SK-N-SH (cell line): Measurements from ENCODE around the gene AP3B2. TPM values are rescaled to one million over a fixed set of nuclear protein-coding genes. Genes with fewer than 3 reads are reported as not detected.

Experiments used
- CTCF ChIA-PET: fragments of 300-600, 350-600 bp; formaldehyde crosslinking; extraction: SDS; loops from one replicate; lab custom pipeline; 2021; lab: Yijun Ruan, JAX
- POLR2A ChIA-PET: fragments of 350-600 bp; sonication (Branson Sonifier 250); formaldehyde crosslinking; extraction: SDS; loops from one replicate; lab custom pipeline; 2020; ENCODE audit warnings: antibody characterized with exemption, inconsistent platforms; lab: Yijun Ruan, JAX
- DNase-seq: peaks from one replicate; pipeline ENCODE4 v3.0.0; 2012
- H2AFZ ChIP-seq: fragments of 200-600 bp; sonication (generic); 2 replicates; pipeline ENCODE4 v1.8.1; 2016; ENCODE audit warnings: antibody characterized with exemption, mild to moderate bottlenecking, low read depth
- H3F3A ChIP-seq: fragments of 200-600 bp; sonication (generic); replicated peaks from 2 replicates; pipeline ENCODE3; 2016; ENCODE audit warnings: antibody characterized with exemption, mild to moderate bottlenecking; ENCODE audit not compliant: insufficient read depth
- H3K27ac ChIP-seq, 2 experiments: fragments of 200-500 bp in 1 of 2; fragments of 200-600 bp in 1 of 2; sonication (Bioruptor generic) in 1 of 2; sonication (generic), shearing (Covaris generic) in 1 of 2; 2 replicates each; pipeline versions ENCODE4 v1.5.1 to v1.6.1; 2014 to 2016; ENCODE audit warnings: low read depth in 2 of 2, inconsistent platforms in 1 of 2, low read length in 1 of 2, mild to moderate bottlenecking in 1 of 2, mixed read lengths in 1 of 2
- H3K27me3 ChIP-seq: fragments of 200-600 bp; sonication (generic), shearing (Covaris generic); 2 replicates; pipeline ENCODE4 v1.6.1; 2016; ENCODE audit warnings: mixed run types; ENCODE audit not compliant: insufficient read depth
- H3K36me3 ChIP-seq, 2 experiments: fragments of 200-500 bp in 1 of 2; fragments of 200-600 bp in 1 of 2; sonication (Bioruptor generic) in 1 of 2; sonication (generic) in 1 of 2; replicated peaks in 1 of 2; 2 replicates each; pipeline versions ENCODE3 to v1.5.1; 2014 to 2016; ENCODE audit warnings: low read length in 1 of 2, mild to moderate bottlenecking in 1 of 2; ENCODE audit not compliant: insufficient read depth in 2 of 2, control insufficient read depth in 1 of 2
- H3K4me1 ChIP-seq, 2 experiments: fragments of 200-500 bp in 1 of 2; fragments of 200-600 bp in 1 of 2; sonication (Bioruptor generic) in 1 of 2; sonication (generic), shearing (Covaris generic) in 1 of 2; 2 replicates each; pipeline versions ENCODE4 v1.5.1 to v1.6.1; 2014 to 2016; ENCODE audit warnings: low read depth in 1 of 2, low read length in 1 of 2, mixed run types in 1 of 2; ENCODE audit not compliant: insufficient read depth in 2 of 2, control insufficient read depth in 1 of 2
- H3K4me2 ChIP-seq: fragments of 200-600 bp; sonication (generic), shearing (Covaris generic); 2 replicates; pipeline ENCODE4 v1.6.1; 2017; ENCODE audit warnings: mixed run types
- H3K4me3 ChIP-seq, 2 experiments: fragments of 200-500 bp in 1 of 2; fragments of 200-600 bp in 1 of 2; sonication (Bioruptor generic) in 1 of 2; sonication (generic), shearing (Covaris generic) in 1 of 2; 2 replicates each; pipeline versions ENCODE4 v1.5.1 to v1.8.1; 2014 to 2016; ENCODE audit warnings: low read depth in 2 of 2, inconsistent platforms in 1 of 2, low read length in 1 of 2, mild to moderate bottlenecking in 1 of 2, mixed read lengths in 1 of 2, moderate library complexity in 1 of 2
- H3K79me2 ChIP-seq: fragments of 200-600 bp; sonication (generic); 2 replicates; pipeline ENCODE4 v1.8.1; 2017; ENCODE audit warnings: mild to moderate bottlenecking; ENCODE audit not compliant: insufficient read depth
- H3K9ac ChIP-seq: fragments of 200-600 bp; sonication (generic); 2 replicates; pipeline ENCODE4 v1.6.1; 2017; ENCODE audit warnings: mixed run types
- H3K9me2 ChIP-seq: fragments of 200-600 bp; sonication (generic); 2 replicates; pipeline ENCODE4 v1.6.1; 2017; ENCODE audit warnings: mixed run types
- H3K9me3 ChIP-seq: fragments of 200-600 bp; sonication (generic); 2 replicates; pipeline ENCODE4 v1.6.1; 2017; ENCODE audit warnings: mixed run types, mild to moderate bottlenecking, moderate library complexity
- H4K20me1 ChIP-seq: fragments of 200-600 bp; sonication (generic); 2 replicates; pipeline ENCODE4 v1.6.1; 2017; ENCODE audit warnings: mild to moderate bottlenecking, mixed run types; ENCODE audit not compliant: insufficient read depth
- FOXM1 ChIP-seq: IDR thresholded peaks from 2 replicates; pipeline ENCODE4 v1.4.0; 2012; ENCODE audit warnings: low read depth, mild to moderate bottlenecking
- GABPA ChIP-seq: IDR thresholded peaks from 2 replicates; pipeline ENCODE4 v1.4.0; 2012; ENCODE audit warnings: low read depth, mild to moderate bottlenecking
- MEF2A ChIP-seq: IDR thresholded peaks from 2 replicates; pipeline ENCODE4 v1.4.0; 2012; ENCODE audit warnings: low read depth, borderline replicate concordance
- PBX3 ChIP-seq: IDR thresholded peaks from 2 replicates; pipeline ENCODE4; 2012
- REST ChIP-seq: IDR thresholded peaks from 2 replicates; pipeline ENCODE4 v1.6.1; 2012; ENCODE audit warnings: mild to moderate bottlenecking, low read depth, low read length, moderate library complexity
- SIN3A ChIP-seq: IDR thresholded peaks from 2 replicates; pipeline ENCODE4 v1.6.1; 2012; ENCODE audit warnings: low read depth, mild to moderate bottlenecking, low read length, moderate library complexity, borderline replicate concordance
- TAF1 ChIP-seq: IDR thresholded peaks from 2 replicates; pipeline ENCODE4 v1.6.1; 2012; ENCODE audit warnings: low read depth, mild to moderate bottlenecking, low read length, moderate library complexity, borderline replicate concordance
- WGBS: methylation state at CpG from one replicate; pipeline ENCODE4 v1.1.6; 2017; ENCODE audit warnings: low lambda C conversion rate; 5-methylcytosine and 5-hydroxymethylcytosine counted together
- polyA plus RNA-seq, 3 experiments: library from polyadenylated mRNA; depleted of rRNA; stranded (reverse); fragments of >200 nt; gene quantifications; 2 replicates each; pipeline ENCODE4 v1.2.3, GENCODE V29; 2012
- TF ChIP-seq, protein P1 (sequence below): fragments of 200-600 bp; sonication (generic); IDR thresholded peaks from 2 replicates; pipeline ENCODE4 v1.6.1; 2017; ENCODE audit warnings: antibody characterized with exemption, mild to moderate bottlenecking, moderate library complexity

The AP3B2 gene
- polyA plus RNA-seq, 1 of the 3 experiments (the other 2 are of a cell fraction), result 0.77 TPM

DNA sequence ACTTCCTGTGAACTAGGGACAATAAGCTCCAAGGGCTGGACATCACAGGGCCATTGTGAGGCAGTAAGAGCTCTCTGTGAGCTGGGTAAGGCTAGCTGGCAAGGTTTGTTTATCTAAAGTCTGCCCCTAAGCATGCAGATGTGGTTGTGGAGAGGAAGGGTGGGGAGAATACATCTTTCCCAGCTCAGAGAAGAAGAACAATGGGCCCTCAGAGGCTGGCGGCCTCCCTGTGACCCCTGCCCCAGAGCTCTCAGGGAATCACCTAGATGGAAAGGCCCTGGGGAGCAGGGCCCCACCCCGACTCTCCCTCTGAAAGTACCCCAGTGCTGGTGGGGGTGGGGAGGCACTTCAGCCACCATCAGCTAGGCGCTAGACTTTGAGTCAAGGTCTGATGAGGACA is 4.3 kb upstream of the AP3B2 start (continued):
- TF ChIP-seq MEF2A, result no peak
- TF ChIP-seq TAF1, result no peak
- TF ChIP-seq REST, result no peak
- TF ChIP-seq, protein P1, sequence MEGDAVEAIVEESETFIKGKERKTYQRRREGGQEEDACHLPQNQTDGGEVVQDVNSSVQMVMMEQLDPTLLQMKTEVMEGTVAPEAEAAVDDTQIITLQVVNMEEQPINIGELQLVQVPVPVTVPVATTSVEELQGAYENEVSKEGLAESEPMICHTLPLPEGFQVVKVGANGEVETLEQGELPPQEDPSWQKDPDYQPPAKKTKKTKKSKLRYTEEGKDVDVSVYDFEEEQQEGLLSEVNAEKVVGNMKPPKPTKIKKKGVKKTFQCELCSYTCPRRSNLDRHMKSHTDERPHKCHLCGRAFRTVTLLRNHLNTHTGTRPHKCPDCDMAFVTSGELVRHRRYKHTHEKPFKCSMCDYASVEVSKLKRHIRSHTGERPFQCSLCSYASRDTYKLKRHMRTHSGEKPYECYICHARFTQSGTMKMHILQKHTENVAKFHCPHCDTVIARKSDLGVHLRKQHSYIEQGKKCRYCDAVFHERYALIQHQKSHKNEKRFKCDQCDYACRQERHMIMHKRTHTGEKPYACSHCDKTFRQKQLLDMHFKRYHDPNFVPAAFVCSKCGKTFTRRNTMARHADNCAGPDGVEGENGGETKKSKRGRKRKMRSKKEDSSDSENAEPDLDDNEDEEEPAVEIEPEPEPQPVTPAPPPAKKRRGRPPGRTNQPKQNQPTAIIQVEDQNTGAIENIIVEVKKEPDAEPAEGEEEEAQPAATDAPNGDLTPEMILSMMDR, result no peak
- TF ChIP-seq, all 33 proteins: peak for 0

DNA sequence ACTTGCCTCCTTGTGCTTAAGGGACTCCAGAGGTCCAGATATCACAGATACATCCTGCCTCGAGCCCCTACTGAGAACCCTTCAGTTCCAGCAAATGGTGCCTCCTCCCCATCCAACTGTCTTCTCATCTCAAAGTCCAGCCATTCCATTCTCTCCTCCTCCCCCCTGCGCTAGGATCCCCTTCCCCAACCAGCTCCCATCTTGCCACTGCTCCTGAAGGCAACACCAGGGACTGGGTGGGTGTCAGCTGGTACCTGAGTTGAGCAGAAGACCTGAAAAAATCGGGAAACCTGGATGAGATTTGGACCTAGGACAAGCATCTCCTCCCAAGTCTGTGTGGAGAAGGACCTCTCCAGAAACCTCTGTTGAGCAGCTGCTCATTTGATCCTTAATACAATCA is 2.4 kb upstream of the AP3B2 start:
- no peak for TF ChIP-seq GABPA
- TF ChIP-seq PBX3, result no peak
- TF ChIP-seq SIN3A, result no peak
- no peak for TF ChIP-seq FOXM1
- TF ChIP-seq, all 33 proteins: peak for 0
- POLR2A ChIA-PET, result interaction anchor here (1.3 kb wide), 1 partner anchor 39 kb away, joined by 3 read pairs; no protein-coding TSS in a partner anchor
- WGBS, result 14% methylated on average over 2 of the region's 3 CpGs

More for the DNA sequence above, 2.4 kb upstream of the AP3B2 start:
- H3K9me3 ChIP-seq, result no peaks in the 10 kb centered on the region
- H3K4me3 ChIP-seq, result no peak overlapping the region
- H2AFZ ChIP-seq, result no peak overlapping the region
- H3K4me1 ChIP-seq, result peaks cover 0 to 19% of the 10 kb centered on the region in 2 experiments; a peak in 1 of 4 replicates
- H3K9ac ChIP-seq, result no peak overlapping the region
- no peaks in the 10 kb centered on the region for H3K36me3 ChIP-seq
- CTCF ChIA-PET, result interaction anchor here (1.0 kb wide), 1 partner anchor 172 kb away, joined by 3 read pairs; the partner anchor contains the start of gene RPS17
- no peak for DNase-seq
- no peaks in the 10 kb centered on the region for H3K79me2 ChIP-seq
- H3F3A ChIP-seq, result no peaks in the 10 kb centered on the region
- H4K20me1 ChIP-seq, result no peaks in the 10 kb centered on the region
- no peak overlapping the region for H3K27ac ChIP-seq
- no peaks in the 10 kb centered on the region for H3K9me2 ChIP-seq
- no peaks in the 10 kb centered on the region for H3K27me3 ChIP-seq
- H3K4me2 ChIP-seq, result no peak overlapping the region
